ENCODE data around the gene KLC1. TPM values are rescaled to one million over a fixed set of nuclear protein-coding genes. Genes with fewer than 3 reads are reported as not detected.

The KLC1 gene
- total RNA-seq, 1 experiment from 2014 or later: 216 TPM

DNA sequence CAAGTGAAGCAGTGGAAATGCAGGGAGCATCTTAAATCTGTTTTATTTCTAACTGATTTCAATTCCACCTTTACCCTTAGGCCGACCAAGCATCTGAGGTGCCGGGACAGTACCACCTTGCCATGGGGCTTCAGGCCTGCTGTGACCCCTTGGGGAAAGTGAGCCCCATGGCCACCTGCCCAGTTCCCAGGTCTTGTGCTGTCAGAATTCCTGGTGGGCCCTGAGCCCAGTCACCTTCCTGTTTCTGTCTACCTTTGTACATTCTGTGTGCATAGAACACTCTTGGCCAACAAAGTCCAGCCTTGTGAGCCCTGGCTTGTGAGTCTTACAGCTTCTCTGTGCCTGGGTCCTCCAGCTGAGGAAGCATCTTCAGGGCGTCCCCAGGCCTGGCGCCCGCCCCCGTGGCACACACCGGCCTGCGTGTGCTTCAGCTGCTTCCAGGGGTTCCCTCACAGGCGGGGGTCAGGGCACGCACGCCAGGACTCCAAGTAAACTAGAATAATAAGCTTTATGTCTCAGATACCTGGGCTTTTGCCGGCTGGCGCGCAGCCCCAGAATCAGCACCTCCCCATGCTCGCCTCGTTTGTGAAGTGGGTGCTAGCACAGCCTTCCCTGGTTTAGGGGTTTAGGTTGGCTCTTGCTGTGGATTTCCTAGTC, 96.9 kb downstream of the KLC1 start:
- peaks cover 27% of the 10 kb centered on the region for H3K36me3 Mint-ChIP-seq (ENCODE audit: insufficient read depth, unreplicated experiment)
- no peaks in the 10 kb centered on the region for H3K27me3 Mint-ChIP-seq (ENCODE audit: insufficient read depth, unreplicated experiment)
- intact Hi-C loops (cut with micrococcal nuclease): no loop called here
- no TSS peak for BruUV-seq (replicated peaks)
- DNase-seq (ENCODE audit: unreplicated experiment): no peak
- peaks cover 17% of the 10 kb centered on the region for H3K4me1 Mint-ChIP-seq (ENCODE audit: insufficient read depth, unreplicated experiment)
- no peak overlapping the region for H3K4me3 Mint-ChIP-seq (ENCODE audit: unreplicated experiment)
- no peak for TF ChIP-seq CTCF (IDR thresholded peaks at IDR 0.05; ENCODE audit: unreplicated experiment)
- H3K9me3 Mint-ChIP-seq (ENCODE audit: unreplicated experiment): no peaks in the 10 kb centered on the region
- no peak overlapping the region for H3K27ac Mint-ChIP-seq (ENCODE audit: low read depth, unreplicated experiment)
- POLR2A ChIA-PET: no interaction called here
- CTCF ChIA-PET: interaction anchor here (0.5 kb wide), 2 partner anchors 10 to 298 kb away, joined by 3 read pairs; partner anchors contain the start of gene ZFYVE21

DNA sequence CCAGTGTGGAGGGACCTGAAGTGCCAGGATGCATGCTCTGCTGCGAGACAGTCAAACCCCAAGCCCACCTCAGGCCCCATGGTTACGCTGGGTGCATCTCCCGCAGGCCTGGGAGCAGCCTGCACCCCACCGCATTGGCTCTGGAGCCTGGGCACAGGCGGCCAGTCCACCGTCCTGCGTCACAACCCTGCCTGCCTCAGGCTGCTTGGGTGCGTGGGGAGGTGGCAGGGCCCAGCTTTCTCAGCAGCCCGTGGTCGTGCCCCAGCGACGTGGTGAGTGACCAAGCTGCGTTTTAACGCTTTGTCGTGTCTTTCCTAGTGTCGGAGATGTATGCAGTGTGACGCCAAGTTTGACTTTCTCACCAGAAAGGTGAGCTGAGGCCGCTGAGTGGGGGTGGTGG, 97.5 kb downstream of the KLC1 start:
- intact Hi-C loops (cut with micrococcal nuclease): no loop called here
- Mint-ChIP-seq H3K4me1 (ENCODE audit: insufficient read depth, unreplicated experiment) (peaks cover 13% of the 10 kb centered on the region), H3K9me3 (ENCODE audit: unreplicated experiment) (no peaks in the 10 kb centered on the region), H3K4me3 (ENCODE audit: unreplicated experiment) (no peak overlapping the region), H3K36me3 (ENCODE audit: insufficient read depth, unreplicated experiment) (peaks cover 30% of the 10 kb centered on the region), H3K27ac (ENCODE audit: low read depth, unreplicated experiment) (no peak overlapping the region), H3K27me3 (ENCODE audit: insufficient read depth, unreplicated experiment) (no peaks in the 10 kb centered on the region)
- BruUV-seq (replicated peaks): no TSS peak
- ChIA-PET CTCF (no interaction called here), POLR2A (no interaction called here)
- TF ChIP-seq CTCF (IDR thresholded peaks at IDR 0.05; ENCODE audit: unreplicated experiment): no peak
- no peak for DNase-seq (ENCODE audit: unreplicated experiment)

DNA sequence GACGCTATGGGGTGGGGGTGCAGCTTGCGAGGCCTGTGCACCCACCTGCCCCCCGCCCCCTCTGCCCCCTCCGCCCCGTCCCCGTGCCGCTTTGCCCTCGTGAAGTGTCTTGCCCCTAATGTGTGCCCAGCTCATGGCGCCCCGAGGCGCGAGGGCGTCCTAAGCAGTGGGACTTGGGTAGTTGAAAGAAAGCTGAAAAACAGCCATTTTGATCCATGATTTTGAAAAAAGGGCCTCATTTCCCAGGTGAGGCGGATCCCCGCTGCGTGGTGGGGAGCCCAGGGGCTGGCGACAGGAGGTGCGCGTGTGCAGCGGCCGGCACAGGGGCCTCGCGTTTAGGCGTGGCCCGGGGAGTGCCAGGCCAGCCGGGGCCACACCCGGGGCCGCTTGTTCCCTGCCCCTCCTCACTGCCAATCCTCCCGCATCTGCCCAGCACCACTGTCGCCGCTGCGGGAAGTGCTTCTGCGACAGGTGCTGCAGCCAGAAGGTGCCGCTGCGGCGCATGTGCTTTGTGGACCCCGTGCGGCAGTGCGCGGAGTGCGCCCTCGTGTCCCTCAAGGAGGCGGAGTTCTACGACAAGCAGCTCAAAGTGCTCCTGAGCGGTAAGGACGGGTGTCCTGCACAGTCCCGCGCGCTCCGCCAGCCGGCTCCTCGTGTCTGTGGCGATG, 98.4 kb downstream of the KLC1 start:
- DNase-seq (ENCODE audit: unreplicated experiment): no peak
- intact Hi-C loops (cut with micrococcal nuclease): no loop called here
- ChIA-PET CTCF (no interaction called here), POLR2A (no interaction called here)
- Mint-ChIP-seq H3K27ac (ENCODE audit: low read depth, unreplicated experiment) (no peak overlapping the region), H3K4me3 (ENCODE audit: unreplicated experiment) (no peak overlapping the region), H3K27me3 (ENCODE audit: insufficient read depth, unreplicated experiment) (no peaks in the 10 kb centered on the region), H3K9me3 (ENCODE audit: unreplicated experiment) (no peaks in the 10 kb centered on the region), H3K36me3 (ENCODE audit: insufficient read depth, unreplicated experiment) (peaks cover 34% of the 10 kb centered on the region), H3K4me1 (ENCODE audit: insufficient read depth, unreplicated experiment) (peaks cover 8% of the 10 kb centered on the region)
- no peak for TF ChIP-seq CTCF (IDR thresholded peaks at IDR 0.05; ENCODE audit: unreplicated experiment)
- no TSS peak for BruUV-seq (replicated peaks)

- ChIA-PET POLR2A (no interaction called here), CTCF (interaction anchor here (0.6 kb wide), 1 partner anchor 194 kb away, joined by 3 read pairs; no protein-coding TSS in a partner anchor)
- Mint-ChIP-seq H3K27me3 (ENCODE audit: insufficient read depth, unreplicated experiment) (no peaks in the 10 kb centered on the region), H3K36me3 (ENCODE audit: insufficient read depth, unreplicated experiment) (peaks cover 41% of the 10 kb centered on the region), H3K4me3 (ENCODE audit: unreplicated experiment) (no peak overlapping the region), H3K4me1 (ENCODE audit: insufficient read depth, unreplicated experiment) (peaks cover 5% of the 10 kb centered on the region), H3K27ac (ENCODE audit: low read depth, unreplicated experiment) (no peak overlapping the region), H3K9me3 (ENCODE audit: unreplicated experiment) (no peaks in the 10 kb centered on the region)
- no peak for DNase-seq (ENCODE audit: unreplicated experiment)
- TF ChIP-seq CTCF (IDR thresholded peaks at IDR 0.05; ENCODE audit: unreplicated experiment): no peak
- no TSS peak for BruUV-seq (replicated peaks)
- intact Hi-C loops (cut with micrococcal nuclease): no loop called here
Observed at GRCh38 chr14:103728141-103728540, 99.1 kb downstream of the KLC1 start.

All from MCF 10A (cell line).